HG02938 (cell line): ENCODE data around the gene CCNL2.
"Not testable (repeated sequence)": the region's sequence is repeated elsewhere in the genome, so short reads cannot be mapped to it uniquely, and the experiment has no call there.

Experiments used
- ATAC-seq: cut with Tn5 transposase; IDR thresholded peaks from one replicate; pipeline ENCODE4 v1.9.1; 2021; ENCODE audit warnings: mild to moderate bottlenecking, moderate library complexity; ENCODE audit not compliant: unreplicated experiment

CCNL2 gene

GRCh38 chr1:1432274-1432950 lies 33.3 kb upstream of the CCNL2 start:
- no peak for ATAC-seq

- no peak for ATAC-seq
Measured at GRCh38 chr1:1431845-1432273, 32.7 kb upstream of the CCNL2 start.

GRCh38 chr1:1430992-1431844 lies 32.1 kb upstream of the CCNL2 start:
- no peak for ATAC-seq

GRCh38 chr1:1430114-1430982 lies 31.2 kb upstream of the CCNL2 start:
- ATAC-seq: no peak

GRCh38 chr1:1429671-1430073 lies 30.5 kb upstream of the CCNL2 start:
- ATAC-seq: no peak

GRCh38 chr1:1428967-1429366 lies 29.8 kb upstream of the CCNL2 start:
- not testable (repeated sequence) for ATAC-seq

GRCh38 chr1:1428174-1428573 lies 29.0 kb upstream of the CCNL2 start:
- no peak for ATAC-seq

- ATAC-seq: no peak
Measured at GRCh38 chr1:1427820-1428148, 28.6 kb upstream of the CCNL2 start.

GRCh38 chr1:1427106-1427819 lies 28.1 kb upstream of the CCNL2 start:
- no peak for ATAC-seq

- no peak for ATAC-seq
Measured at GRCh38 chr1:1426496-1427105, 27.5 kb upstream of the CCNL2 start.

GRCh38 chr1:1425753-1426495 lies 26.8 kb upstream of the CCNL2 start:
- no peak for ATAC-seq

- no peak for ATAC-seq
Measured at GRCh38 chr1:1425426-1425752, 26.3 kb upstream of the CCNL2 start.

- ATAC-seq: no peak
Measured at GRCh38 chr1:1424707-1425106, 25.6 kb upstream of the CCNL2 start.

- ATAC-seq: no peak
Measured at GRCh38 chr1:1423245-1423597, 24.1 kb upstream of the CCNL2 start.

- no peak for ATAC-seq
Measured at GRCh38 chr1:1422465-1423244, 23.5 kb upstream of the CCNL2 start.

GRCh38 chr1:1421907-1422464 lies 22.9 kb upstream of the CCNL2 start:
- no peak for ATAC-seq

GRCh38 chr1:1421147-1421906 lies 22.2 kb upstream of the CCNL2 start, which contains the start of gene ANKRD65:
ANKRD65 (minus strand) TSS chr1:1421276; CDS start chr1:1421005, 271 bp downstream.
- ATAC-seq: no peak

- no peak for ATAC-seq
Measured at GRCh38 chr1:1420654-1421141, 21.6 kb upstream of the CCNL2 start.
